Measurements from ENCODE around the gene IRF9. TPM values are rescaled to one million over a fixed set of nuclear protein-coding genes. Genes with fewer than 3 reads are reported as not detected.

The IRF9 gene
- total and polyA plus RNA-seq, 2 of the 13 experiments (the other 11 are each of a cell fraction or from before 2014, with no cell fraction given): 14.9 to 49.7 TPM

DNA sequence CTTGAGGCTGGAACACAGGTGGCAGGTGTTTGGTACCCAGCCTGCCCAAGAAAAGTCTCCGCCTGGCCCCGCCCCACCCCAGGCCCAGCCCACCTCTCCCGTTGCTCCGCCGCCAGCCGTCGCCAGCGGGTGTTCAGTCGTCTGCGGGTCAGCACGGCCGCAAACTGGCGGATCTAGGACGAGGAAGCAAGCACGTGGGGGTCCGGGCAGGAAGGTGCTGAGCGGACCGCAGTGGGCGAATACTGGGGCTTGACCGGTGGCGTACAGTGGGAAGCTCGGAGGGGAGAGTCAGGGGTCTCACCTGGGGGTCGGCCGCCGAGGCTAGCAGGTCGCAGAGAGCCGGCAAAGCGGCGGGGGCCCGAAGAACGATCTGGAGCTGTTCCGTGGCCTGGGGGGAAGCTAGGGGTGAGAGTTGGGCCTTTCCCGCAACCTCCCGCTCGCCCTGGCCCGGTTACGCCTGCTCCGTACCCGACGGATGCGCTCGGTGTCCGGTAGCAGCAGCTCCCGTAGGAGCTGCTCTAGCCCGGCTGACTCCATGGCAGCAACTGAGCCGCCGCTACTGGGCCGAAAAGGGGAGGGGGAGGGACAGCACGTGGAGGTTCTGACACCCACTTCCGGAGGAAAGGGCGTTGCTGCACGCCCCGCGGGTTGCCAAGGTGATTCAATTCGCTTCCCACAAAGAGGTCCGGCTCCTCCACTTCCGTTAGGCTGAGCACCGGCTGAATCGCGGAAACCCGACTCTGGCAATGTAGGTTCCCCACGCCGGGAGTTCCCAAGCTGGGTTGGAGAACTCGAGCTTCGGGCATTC is 27.4 kb downstream of the IRF9 start, which contains the start of gene IPO4 (continued):
- TF ChIP-seq POLR2AphosphoS5 (IDR thresholded peaks at IDR 0.05; ENCODE audit: low read depth, low read length): peak; percentile 97
- TF ChIP-seq ZMYM4 (CRISPR knock-in tag; IDR thresholded peaks at IDR 0.05): peak; percentile 98
- no peak for TF ChIP-seq HOXA9 (CRISPR knock-in tag; IDR thresholded peaks at IDR 0.05; ENCODE audit: borderline replicate concordance)
- TF ChIP-seq, protein P1, sequence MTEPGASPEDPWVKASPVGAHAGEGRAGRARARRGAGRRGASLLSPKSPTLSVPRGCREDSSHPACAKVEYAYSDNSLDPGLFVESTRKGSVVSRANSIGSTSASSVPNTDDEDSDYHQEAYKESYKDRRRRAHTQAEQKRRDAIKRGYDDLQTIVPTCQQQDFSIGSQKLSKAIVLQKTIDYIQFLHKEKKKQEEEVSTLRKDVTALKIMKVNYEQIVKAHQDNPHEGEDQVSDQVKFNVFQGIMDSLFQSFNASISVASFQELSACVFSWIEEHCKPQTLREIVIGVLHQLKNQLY (CRISPR knock-in tag; IDR thresholded peaks at IDR 0.05): peak; percentile 92
- TF ChIP-seq SIX4 (CRISPR knock-in tag; IDR thresholded peaks at IDR 0.05): peak; percentile 90
- TF ChIP-seq HNRNPK (IDR thresholded peaks at IDR 0.05; ENCODE audit: low read depth, low read length, poor library complexity, severe bottlenecking): no peak
- peak; percentile 100 for TF ChIP-seq YEATS2 (CRISPR knock-in tag; IDR thresholded peaks at IDR 0.05; ENCODE audit: borderline replicate concordance)
- peak; percentile 93 for TF ChIP-seq MEF2D (CRISPR knock-in tag; IDR thresholded peaks at IDR 0.05)
- TF ChIP-seq NR1H2 (CRISPR knock-in tag; IDR thresholded peaks at IDR 0.05; ENCODE audit: borderline replicate concordance, low read depth): peak; percentile 74; the same call in 1 of the 2 replicates
- peak; percentile 95 for TF ChIP-seq ZNF383 (CRISPR knock-in tag; IDR thresholded peaks at IDR 0.05; ENCODE audit: borderline replicate concordance)
- TF ChIP-seq, protein P2, sequence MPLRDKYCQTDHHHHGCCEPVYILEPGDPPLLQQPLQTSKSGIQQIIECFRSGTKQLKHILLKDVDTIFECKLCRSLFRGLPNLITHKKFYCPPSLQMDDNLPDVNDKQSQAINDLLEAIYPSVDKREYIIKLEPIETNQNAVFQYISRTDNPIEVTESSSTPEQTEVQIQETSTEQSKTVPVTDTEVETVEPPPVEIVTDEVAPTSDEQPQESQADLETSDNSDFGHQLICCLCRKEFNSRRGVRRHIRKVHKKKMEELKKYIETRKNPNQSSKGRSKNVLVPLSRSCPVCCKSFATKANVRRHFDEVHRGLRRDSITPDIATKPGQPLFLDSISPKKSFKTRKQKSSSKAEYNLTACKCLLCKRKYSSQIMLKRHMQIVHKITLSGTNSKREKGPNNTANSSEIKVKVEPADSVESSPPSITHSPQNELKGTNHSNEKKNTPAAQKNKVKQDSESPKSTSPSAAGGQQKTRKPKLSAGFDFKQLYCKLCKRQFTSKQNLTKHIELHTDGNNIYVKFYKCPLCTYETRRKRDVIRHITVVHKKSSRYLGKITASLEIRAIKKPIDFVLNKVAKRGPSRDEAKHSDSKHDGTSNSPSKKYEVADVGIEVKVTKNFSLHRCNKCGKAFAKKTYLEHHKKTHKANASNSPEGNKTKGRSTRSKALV (CRISPR knock-in tag; IDR thresholded peaks at IDR 0.05): peak; percentile 97
- peak; percentile 96 for TF ChIP-seq ZNF251 (CRISPR knock-in tag; IDR thresholded peaks at IDR 0.05)
- TF ChIP-seq, protein P3, sequence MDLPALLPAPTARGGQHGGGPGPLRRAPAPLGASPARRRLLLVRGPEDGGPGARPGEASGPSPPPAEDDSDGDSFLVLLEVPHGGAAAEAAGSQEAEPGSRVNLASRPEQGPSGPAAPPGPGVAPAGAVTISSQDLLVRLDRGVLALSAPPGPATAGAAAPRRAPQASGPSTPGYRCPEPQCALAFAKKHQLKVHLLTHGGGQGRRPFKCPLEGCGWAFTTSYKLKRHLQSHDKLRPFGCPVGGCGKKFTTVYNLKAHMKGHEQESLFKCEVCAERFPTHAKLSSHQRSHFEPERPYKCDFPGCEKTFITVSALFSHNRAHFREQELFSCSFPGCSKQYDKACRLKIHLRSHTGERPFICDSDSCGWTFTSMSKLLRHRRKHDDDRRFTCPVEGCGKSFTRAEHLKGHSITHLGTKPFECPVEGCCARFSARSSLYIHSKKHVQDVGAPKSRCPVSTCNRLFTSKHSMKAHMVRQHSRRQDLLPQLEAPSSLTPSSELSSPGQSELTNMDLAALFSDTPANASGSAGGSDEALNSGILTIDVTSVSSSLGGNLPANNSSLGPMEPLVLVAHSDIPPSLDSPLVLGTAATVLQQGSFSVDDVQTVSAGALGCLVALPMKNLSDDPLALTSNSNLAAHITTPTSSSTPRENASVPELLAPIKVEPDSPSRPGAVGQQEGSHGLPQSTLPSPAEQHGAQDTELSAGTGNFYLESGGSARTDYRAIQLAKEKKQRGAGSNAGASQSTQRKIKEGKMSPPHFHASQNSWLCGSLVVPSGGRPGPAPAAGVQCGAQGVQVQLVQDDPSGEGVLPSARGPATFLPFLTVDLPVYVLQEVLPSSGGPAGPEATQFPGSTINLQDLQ (CRISPR knock-in tag; IDR thresholded peaks at IDR 0.05): no peak
- peak; percentile 98 for TF ChIP-seq RBM39 (IDR thresholded peaks at IDR 0.05; ENCODE audit: low read depth, low read length, poor library complexity, severe bottlenecking)
- peak; percentile 99 for TF ChIP-seq TBX2 (CRISPR knock-in tag; IDR thresholded peaks at IDR 0.05; ENCODE audit: borderline replicate concordance)
- no peak for TF ChIP-seq ZNF570 (CRISPR knock-in tag; IDR thresholded peaks at IDR 0.05; ENCODE audit: borderline replicate concordance)
- TF ChIP-seq RBFOX2 (IDR thresholded peaks at IDR 0.05; ENCODE audit: low read depth, low read length): peak; percentile 99
- peak; percentile 78; the same call in 1 of the 2 replicates for TF ChIP-seq ZNF292 (CRISPR knock-in tag; IDR thresholded peaks at IDR 0.05; ENCODE audit: borderline replicate concordance, low read depth)
- TF ChIP-seq SCMH1 (CRISPR knock-in tag; IDR thresholded peaks at IDR 0.05; ENCODE audit: borderline replicate concordance): no peak
- peak; percentile 100 for TF ChIP-seq SIN3A (IDR thresholded peaks at IDR 0.05; ENCODE audit: borderline replicate concordance, low read depth, low read length)

All from HepG2 (cell line).